GM10847 (cell line): ENCODE measurements around the gene TSNAXIP1.

ENCODE experiments used
- POLR2A ChIP-seq: IDR thresholded peaks from 2 replicates; pipeline ENCODE4 v1.6.1; 2011; ENCODE audit not compliant: insufficient read length; ENCODE audit errors: extremely low read depth

Gene TSNAXIP1

GRCh38 chr16:67860589-67861398 is 54.1 kb downstream of the TSNAXIP1 start:
- TF ChIP-seq POLR2A, result no peak

GRCh38 chr16:67861877-67862276 is 55.2 kb downstream of the TSNAXIP1 start:
- no peak for TF ChIP-seq POLR2A

- TF ChIP-seq POLR2A, result no peak
Measured at GRCh38 chr16:67862623-67863583, 56.2 kb downstream of the TSNAXIP1 start.

GRCh38 chr16:67864594-67864993 is 57.9 kb downstream of the TSNAXIP1 start:
- no peak for TF ChIP-seq POLR2A

- TF ChIP-seq POLR2A, result no peak
Measured at GRCh38 chr16:67865318-67865717, 58.6 kb downstream of the TSNAXIP1 start.

- no peak for TF ChIP-seq POLR2A
Measured at GRCh38 chr16:67868290-67868689, 61.6 kb downstream of the TSNAXIP1 start.

- TF ChIP-seq POLR2A, result no peak
Measured at GRCh38 chr16:67869653-67870052, 63.0 kb downstream of the TSNAXIP1 start.

- no peak for TF ChIP-seq POLR2A
Measured at GRCh38 chr16:67871256-67871655, 64.6 kb downstream of the TSNAXIP1 start.

GRCh38 chr16:67872131-67872630 is 65.5 kb downstream of the TSNAXIP1 start:
- no peak for TF ChIP-seq POLR2A

- peak; percentile 86 for TF ChIP-seq POLR2A
Measured at GRCh38 chr16:67872631-67873434, 66.1 kb downstream of the TSNAXIP1 start, which contains the start of gene EDC4. Gene EDC4 (plus strand): TSS chr16:67873052. CDS start chr16:67873262, 210 bp downstream.

GRCh38 chr16:67873435-67874370 is 67.0 kb downstream of the TSNAXIP1 start:
- no peak for TF ChIP-seq POLR2A

- TF ChIP-seq POLR2A, result no peak
Measured at GRCh38 chr16:67874372-67874771, 67.7 kb downstream of the TSNAXIP1 start.

GRCh38 chr16:67877064-67877463 is 70.4 kb downstream of the TSNAXIP1 start:
- no peak for TF ChIP-seq POLR2A
